Measurements from ENCODE around the gene SIX1. TPM values are rescaled to one million over a fixed set of nuclear protein-coding genes. Genes with fewer than 3 reads are reported as not detected.

The SIX1 gene
- total RNA-seq, 1 donor from 2014 or later, result 42.4 TPM

DNA sequence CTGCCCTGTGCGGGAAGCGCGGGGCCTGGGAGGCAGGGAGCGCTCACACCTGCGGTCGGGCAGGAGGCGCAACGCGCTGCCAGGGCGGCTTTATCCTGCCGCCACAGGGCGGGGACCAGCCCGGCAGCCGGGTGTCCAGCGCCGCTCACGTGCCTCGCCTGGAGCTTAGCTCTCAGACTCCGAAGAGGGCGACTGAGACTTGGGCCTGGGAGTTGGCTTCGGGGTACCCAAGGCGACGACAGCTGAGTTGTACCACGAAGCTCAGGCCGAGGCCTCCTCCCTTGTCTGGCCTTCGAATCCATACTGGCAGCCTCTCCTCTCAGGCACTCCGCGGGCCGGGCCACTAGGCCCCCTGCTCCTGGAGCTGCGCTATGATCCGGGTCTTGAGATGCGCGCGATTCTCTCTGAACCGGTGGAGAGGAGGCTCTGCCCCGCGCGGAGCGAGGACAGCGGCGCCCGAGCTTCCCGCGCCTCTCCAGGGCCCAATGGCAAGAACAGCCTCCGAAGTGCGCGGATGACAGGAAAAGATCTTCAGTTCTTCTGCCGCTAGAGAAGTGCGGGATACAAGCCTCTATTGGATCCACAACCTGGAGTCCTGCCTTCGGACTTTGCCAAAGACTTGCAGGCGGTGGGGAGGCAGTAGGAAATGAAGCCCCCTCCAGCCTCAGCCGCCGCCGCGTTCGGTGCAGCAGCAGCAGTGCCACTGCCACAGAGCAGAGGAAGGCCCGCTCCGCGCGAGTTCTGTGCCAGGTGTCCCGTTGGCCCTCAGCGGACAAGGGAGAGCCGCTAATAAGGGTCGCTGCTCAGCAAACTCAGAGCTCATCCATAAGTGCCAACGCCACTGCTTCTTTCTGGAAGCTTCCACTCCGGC, 6.8 kb downstream of the SIX1 start:
- DNase-seq, result peak; percentile 54

- peak; percentile 42 for DNase-seq
Observed at GRCh38 chr14:60641742-60642269, 7.5 kb downstream of the SIX1 start.

DNA sequence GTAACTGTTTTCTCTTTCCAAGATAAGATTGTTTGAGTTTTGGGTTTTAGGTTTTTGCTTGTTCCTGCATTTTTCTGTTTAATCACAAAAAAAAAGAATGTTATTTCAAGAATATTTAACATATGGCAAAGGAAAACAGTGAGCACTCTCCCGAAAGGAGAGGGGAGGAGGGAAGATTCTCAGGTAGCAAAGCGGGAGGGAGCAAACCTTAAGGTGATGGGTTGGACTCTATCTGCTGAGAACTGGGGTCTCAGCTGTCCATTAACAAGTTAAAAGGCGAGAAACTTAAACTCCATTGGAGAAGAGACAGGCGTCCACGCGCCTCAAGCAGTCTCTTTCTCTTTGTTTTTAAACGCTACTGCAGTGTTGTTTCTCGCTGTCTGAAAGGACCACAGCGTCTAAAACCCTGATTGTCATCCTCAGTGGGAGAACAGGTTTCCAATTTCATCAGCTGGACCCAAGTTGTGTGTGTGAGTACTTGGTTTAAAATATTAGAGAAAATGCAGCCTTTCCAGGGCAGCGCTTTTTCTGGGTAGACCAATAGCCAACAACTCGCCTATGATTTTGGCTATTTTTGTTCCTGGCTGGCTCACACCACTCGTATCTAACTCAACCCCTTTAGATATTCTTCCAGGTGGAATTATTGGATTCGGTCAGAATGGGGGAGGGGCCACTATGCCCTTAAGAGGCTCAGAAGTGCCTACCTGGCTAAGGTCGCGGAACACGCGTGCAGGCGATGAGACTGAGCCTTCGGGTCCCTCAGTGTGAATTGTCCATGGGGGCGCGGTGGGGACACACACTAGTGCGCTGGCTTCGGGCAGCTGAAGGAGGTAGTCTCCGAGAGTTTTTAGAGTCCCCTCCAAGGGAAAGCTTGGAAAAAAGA, 8.2 kb downstream of the SIX1 start:
- DNase-seq, result peak; percentile 67

DNA sequence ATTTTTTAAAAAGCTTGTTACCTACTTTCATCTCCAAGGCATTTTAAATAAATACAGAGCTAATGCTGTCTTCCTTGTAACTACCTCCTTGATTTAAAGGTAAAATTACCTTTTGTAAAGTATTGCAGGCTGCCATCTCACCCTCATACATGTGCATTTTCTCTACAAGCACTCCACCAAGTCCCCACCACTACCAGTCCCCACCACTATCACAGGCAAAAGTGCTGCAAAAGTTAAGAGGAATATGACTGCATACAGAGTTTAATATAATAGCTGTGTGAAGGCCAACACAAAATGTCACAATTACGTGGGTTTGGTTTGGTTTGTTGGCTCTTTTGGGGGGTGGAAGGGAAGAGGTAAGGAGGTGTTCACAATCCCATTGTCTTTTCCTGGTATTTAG, 9.6 kb downstream of the SIX1 start:
- DNase-seq, result peak; percentile 35

GRCh38 chr14:60637479-60638315, 11.6 kb downstream of the SIX1 start:
- DNase-seq, result peak; percentile 84

DNA sequence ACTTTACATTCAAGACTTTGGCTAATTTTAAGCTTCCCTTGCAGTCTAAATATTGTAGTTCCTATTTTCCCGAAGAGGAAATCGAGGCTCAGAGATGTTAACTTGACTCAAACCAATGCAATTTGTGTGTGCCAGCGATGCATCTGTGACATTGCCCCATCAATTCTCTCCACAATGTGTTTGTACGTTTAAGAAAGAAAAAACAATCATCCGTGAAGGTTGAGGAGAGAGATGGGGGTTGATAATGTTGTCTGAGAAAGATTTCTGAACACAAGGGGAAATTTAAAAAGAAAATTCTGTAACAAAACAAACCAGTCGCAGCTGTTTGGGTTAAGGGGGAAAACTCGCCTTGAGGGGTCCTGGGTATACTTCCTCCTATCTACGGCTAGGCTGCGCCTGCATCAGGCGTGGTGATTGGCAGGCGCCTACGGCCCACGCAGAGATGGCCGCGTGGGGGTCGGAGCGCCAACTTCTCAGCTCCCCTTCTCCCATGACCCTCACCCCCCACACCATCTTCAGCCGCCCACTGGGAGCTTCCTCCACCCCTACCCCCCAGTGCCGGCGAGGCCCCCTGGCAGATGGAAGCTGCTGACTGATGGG, 12.3 kb downstream of the SIX1 start:
- DNase-seq, result peak; percentile 33

- DNase-seq, result no peak
Observed at GRCh38 chr14:60634153-60634552, 15.1 kb downstream of the SIX1 start.

DNA sequence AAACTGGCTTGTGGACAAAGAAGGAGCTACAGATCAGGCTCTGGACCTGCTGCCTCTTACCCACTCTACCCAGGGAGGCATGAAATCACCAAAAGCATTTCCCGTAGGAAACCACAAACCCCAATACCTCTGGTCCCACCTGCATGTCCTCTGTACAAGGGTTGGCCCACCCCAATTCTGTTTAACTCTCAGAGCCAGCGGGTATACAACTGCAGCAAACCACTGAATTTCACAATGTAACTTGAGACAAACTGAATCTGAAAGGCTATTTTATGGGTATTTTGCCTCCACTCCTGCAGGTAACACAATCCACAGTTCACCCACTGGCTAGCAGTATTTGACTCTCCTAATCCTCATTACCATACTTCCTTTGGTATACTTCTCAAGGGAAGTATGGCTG, 16.5 kb downstream of the SIX1 start:
- DNase-seq, result no peak

DNA sequence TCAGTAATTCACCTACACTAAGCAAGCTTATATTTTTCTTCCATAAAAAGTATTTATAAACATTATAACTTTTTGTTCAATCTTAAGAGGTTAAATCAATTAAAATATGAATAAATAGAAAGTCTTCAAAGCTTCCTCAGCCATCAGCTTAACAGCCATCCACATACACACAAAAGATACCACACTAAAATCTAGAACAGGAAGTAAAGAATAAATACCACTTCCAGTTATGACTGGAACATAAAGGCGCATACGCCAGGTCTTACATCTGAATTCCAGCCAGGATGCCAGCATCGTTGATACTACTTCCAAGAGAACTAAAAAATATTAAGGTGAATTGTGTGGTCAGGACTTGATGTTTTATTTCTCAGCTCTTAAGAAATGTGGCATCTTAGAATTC, 17.0 kb downstream of the SIX1 start:
- DNase-seq, result no peak

DNA sequence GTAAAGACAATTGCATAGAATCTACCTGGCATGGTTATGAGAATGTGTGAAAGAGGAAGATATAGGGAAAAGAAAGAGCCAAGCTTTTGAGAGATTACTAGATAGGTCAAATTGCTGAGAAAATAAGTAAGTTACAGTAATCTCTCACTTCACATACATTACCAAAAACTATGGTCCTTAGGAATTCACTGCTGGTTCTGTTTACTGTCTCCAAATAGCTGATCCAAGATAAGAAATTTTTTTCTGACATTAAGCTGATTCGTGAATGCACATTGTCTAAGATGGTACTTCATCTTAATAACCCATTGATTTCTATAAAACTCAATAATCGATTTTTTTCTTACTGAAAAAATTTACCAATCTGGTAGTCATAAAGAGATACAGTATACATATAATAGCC, 17.4 kb downstream of the SIX1 start:
- no peak for DNase-seq

GRCh38 chr14:60630129-60630528, 19.1 kb downstream of the SIX1 start:
- DNase-seq, result no peak

DNA sequence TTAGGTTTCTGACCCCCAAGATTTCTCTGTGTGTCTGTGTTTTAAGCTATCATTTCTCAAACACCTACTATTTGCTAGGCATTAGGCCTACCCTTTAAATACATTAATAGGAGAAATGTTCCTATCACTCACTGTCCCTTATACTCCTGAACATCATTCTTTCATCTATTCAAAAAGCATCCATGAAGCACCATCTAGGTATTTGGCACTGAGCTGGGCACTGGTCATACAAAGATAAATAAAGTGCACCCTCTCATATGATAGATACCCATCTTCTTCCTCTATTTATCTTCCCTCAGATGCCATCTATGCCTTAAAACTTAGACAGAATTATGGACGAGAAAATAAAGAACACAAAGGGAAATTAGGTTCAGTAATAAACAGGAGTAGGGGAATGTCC, 20.4 kb downstream of the SIX1 start:
- no peak for DNase-seq

- DNase-seq, result peak; percentile 59
Observed at GRCh38 chr14:60622917-60623257, 26.4 kb downstream of the SIX1 start.

GRCh38 chr14:60622210-60622916, 26.9 kb downstream of the SIX1 start:
- peak; percentile 70 for DNase-seq

DNA sequence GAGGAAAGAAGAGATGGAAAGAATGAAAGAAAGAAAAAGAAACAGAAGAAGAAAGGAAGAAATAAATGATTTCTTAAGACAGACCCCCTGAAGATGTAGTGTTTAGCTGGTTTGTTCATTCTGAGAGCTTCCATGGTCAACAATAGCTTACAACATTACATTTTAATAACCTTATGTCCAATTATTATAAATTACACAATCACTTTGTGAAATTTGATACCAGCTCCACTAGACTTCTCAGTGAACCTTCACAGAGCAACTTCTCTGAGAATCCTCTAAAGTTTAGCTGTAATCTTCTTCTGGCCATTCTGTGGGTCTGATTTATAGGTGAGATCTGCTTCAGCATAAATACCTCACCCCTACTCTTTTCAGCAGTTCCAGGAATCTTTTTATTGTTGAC, 27.9 kb downstream of the SIX1 start:
- no peak for DNase-seq

DNA sequence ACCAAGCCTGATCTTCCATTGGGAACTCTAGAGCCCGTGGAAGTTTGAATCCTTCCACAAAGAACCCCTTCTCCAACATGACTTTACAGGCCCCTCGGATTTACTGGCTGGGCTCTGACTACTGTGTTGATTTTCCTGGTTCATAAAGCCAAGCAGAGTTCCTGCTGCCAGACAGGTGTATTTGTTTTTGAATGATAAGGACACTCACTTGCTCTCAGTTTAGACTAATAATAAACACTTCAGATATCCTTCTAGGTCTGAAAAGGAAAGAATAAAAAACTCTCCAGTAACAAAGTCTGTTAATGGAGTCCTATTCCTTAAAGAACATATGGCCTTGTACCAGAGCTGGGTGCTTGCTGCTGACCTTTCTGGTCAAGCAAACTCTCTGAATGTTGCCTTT, 31.0 kb downstream of the SIX1 start:
- no peak for DNase-seq

DNA sequence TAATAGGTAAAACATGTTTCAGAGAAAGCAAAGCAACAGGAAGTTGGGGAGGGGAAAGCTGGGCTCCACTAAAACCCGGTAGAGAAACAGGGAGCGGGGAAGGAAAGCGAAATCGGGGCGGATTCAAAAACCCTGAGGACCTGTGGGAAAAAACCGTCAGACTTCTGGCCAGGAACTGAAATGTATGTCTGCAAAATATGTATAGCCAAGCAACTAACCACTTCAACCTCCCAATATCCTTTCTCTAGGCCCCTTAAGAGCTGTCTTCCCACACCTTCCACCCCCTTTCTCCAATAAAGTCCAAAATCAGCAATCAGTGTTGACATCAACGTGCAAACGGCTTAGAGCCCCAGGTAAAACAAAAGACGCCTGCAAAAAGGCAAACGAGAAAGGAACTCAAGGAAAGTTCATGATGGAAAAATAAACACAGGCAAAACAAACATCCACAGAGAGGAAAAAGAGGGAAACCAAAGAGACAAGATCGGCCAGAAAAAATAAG, 32.8 kb downstream of the SIX1 start:
- DNase-seq, result peak; percentile 87

- DNase-seq, result peak; percentile 73
Observed at GRCh38 chr14:60602291-60602690, 47.0 kb downstream of the SIX1 start.

DNA sequence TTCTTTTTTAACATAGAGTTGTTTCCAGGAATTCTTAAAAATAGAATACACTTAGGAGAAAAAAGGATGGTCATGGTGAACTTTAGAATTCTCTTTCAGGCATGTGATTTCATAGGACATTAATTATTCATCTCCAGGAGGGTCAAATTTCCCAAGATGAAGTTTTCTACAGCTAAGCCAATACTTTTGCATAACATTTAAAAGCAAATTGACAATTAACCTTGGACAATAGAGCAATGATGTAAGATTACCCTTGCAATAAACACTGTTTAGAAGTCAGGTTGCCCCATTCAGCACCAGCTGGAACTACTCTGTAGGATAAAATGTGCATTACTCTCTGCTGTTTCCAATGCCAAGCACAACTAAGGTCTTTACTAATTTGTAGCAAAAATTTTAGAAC, 49.5 kb downstream of the SIX1 start:
- DNase-seq, result peak; percentile 62

DNA sequence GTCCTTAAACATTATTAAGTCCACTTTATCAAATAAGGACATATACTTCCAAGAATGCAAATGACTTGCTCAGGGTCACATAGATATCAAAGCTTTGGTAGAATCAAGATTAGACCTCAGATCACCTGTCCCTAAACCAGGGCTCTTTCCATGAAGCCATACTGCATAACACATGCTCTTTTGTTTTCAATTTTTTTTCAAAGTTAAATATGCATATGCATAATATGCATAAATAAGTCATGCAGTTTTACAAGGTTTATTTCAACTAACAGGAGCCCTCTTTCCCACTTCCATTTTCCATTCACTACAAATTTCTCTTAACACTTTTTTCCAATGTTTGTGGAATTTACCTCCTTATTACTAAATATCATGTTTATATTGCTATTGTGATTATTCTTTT, 53.1 kb downstream of the SIX1 start:
- DNase-seq, result no peak

DNA sequence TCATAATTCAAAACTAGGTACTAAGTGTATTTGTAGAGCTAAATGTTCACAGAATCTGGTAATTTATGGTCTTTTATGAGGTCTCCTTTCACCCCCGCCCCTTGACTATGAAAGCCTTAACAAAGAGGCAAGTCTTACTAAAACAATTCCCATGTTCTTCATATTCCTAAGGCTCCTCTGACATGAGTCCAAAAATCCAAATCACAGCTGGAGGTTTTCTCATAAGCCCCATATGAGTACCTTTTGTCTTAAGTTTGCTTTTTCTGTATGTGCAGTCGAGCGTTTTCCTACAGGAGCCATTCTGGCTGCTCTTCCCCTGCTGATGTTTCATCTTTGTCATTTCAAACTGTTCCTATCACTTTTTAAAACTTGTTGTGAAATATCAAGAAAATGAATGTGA, 55.2 kb downstream of the SIX1 start:
- DNase-seq, result peak; percentile 18
